ENCODE results near the gene AQP6. TPM values are rescaled to one million over a fixed set of nuclear protein-coding genes. Genes with fewer than 3 reads are reported as not detected.
A peak's percentile ranks its signal among the peaks of the same experiment; 100 is the strongest.

AQP6 gene
- total and polyA plus RNA-seq, 4 donors: 0.39 TPM; not detected in 3

DNA sequence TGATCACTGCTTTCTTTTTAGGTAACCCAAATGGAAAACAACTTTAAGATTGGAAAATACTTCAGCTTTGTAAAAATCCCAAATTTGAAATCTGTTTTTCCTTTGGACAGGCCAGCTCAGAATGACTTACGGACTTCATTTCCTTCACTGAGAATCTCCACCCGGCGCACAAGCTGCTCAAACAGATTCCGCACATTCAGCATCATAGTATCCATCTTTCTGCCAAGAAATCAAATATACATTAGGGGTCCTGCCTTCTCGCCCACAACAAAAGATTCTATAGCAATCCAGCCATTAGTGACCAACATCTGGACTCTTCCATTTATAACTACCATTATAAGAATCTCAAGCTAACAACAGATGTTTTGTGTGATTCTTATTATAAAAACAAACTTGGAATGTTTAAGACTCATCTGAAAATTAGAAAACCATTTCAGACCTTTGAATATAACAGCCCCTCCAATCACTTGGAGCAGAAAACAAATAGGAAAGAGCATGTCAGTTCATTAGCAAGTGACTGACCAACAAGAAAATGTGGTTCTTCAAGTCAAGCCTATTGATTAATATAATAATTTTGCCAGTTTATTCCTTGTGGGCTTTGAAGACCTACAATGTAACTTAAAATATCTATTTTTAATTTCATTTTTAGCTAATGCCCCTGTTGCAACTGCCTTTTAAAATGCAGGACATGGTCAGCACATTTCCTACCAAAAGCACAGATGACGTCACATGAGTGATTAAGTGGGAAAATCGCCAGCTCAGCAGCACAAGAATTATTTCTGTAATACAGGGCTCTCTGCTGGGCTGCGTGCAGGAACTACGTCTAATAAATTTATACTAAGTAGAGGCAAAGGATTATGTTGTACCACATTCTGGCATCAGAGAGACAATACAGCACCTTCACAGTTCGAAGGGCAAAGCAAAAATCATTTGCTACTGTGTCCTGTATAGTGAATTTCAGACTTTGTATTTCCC is 44.0 kb downstream of the AQP6 start:
- peak in 1 of 2 donors; percentile 80 for DNase-seq
- H3K4me3 ChIP-seq (ENCODE audit: low read length in 2 of 2): no peak overlapping the region
- H3K27ac ChIP-seq (ENCODE audit: low read depth in 1 of 2, low read length in 2 of 2): no peak overlapping the region

DNA sequence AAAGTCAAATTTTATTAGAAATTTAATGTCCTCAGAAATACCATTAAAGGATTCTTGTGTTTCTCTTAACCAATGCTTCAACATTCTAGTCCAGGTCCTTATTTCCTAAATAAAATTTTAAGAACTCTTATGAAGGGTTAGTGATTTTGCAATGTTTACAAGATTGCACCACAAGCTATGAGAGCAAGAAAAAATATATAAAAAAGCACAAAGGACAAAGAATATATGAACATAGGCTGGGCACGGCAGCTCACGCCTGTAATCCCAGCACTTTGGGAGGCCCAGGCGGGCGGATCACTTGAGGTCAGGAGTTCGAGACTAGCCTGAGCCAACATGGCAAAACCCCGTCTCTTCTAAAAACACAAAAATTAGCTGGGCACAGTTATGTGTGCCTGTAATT is 44.9 kb downstream of the AQP6 start:
- no peak overlapping the region for H3K4me3 ChIP-seq (ENCODE audit: low read length in 2 of 2)
- H3K27ac ChIP-seq (ENCODE audit: low read depth in 1 of 2, low read length in 2 of 2): no peak overlapping the region
- H3K4me1 ChIP-seq (ENCODE audit: control insufficient read depth in 1 of 2, insufficient read depth in 2 of 2, low read length in 2 of 2): no peaks in the 10 kb centered on the region
- ATAC-seq (ENCODE audit: low FRiP score): no peak
- peaks cover 0 to 2% of the 10 kb centered on the region in 2 donors for H3K36me3 ChIP-seq (ENCODE audit: control insufficient read depth in 1 of 2, insufficient read depth in 2 of 2, low read length in 1 of 2)
- H3K27me3 ChIP-seq (ENCODE audit: control insufficient read depth in 1 of 2, insufficient read depth in 2 of 2, low read length in 1 of 2): no peaks in the 10 kb centered on the region
- intact Hi-C loops (cut with DNase I): no loop called here
- no peak for DNase-seq
- no peaks in the 10 kb centered on the region for H3K9me3 ChIP-seq (ENCODE audit: control insufficient read depth, low read length)
- 91 to 92% methylated on average over 6 of the region's 6 CpGs for WGBS, 2 donors

More for the DNA sequence above, 44.0 kb downstream of the AQP6 start:
- WGBS, 2 donors: 47 to 51% methylated on average over 10 of the region's 10 CpGs
- Histone ChIP-seq H3K36me3 (ENCODE audit: control insufficient read depth in 1 of 2, insufficient read depth in 2 of 2, low read length in 1 of 2) (peaks cover 0 to 2% of the 10 kb centered on the region in 2 donors), H3K27me3 (ENCODE audit: control insufficient read depth in 1 of 2, insufficient read depth in 2 of 2, low read length in 1 of 2) (no peaks in the 10 kb centered on the region), H3K4me1 (ENCODE audit: control insufficient read depth in 1 of 2, insufficient read depth in 2 of 2, low read length in 2 of 2) (no peaks in the 10 kb centered on the region), H3K9me3 (ENCODE audit: control insufficient read depth, low read length) (no peaks in the 10 kb centered on the region)
- intact Hi-C loops (cut with DNase I): no loop called here
- ATAC-seq (ENCODE audit: low FRiP score): peak; percentile 84

DNA sequence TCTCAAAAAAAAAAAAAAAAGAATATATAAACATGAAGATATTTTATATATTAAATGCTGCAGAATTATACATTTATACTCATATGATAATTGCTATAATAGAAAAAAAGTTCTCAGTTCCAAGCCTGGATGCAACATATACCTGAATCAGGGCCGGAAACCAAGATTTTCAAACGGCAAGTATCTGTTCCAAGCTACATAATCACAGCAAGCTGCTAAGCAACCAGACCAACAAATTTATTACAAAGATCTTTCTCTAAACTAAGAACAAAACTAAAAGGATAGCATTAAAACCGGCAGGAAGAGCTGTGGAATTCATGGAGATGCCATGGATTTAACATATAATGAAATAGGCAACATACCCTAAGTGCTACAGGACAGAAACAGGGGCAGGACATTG is 45.4 kb downstream of the AQP6 start:
- no peaks in the 10 kb centered on the region for H3K27me3 ChIP-seq (ENCODE audit: control insufficient read depth in 1 of 2, insufficient read depth in 2 of 2, low read length in 1 of 2)
- WGBS, 2 donors: 35 to 53% methylated on average over 3 of the region's 3 CpGs
- no peak for ATAC-seq (ENCODE audit: low FRiP score)

DNA sequence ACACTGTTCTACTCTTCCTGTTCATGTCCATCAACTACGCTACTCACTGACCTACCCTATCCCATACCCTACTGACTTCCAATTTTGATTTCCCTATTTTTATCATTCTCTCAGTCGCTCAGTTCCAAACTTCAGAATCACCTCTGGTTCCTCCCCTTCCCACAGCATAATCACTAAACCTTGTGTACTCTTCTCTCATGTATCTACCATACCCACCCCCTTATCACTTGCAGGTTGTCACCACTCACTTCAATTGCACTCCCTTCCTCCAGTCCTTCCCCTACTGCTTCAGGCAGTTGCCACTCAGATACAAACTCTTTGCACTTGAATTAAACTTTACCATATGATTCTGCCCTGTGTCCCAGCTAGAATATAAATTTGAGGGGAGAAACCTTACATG is 46.2 kb downstream of the AQP6 start:
- Histone ChIP-seq H3K36me3 (ENCODE audit: control insufficient read depth in 1 of 2, insufficient read depth in 2 of 2, low read length in 1 of 2) (peaks cover 0 to 2% of the 10 kb centered on the region in 2 donors), H3K4me3 (ENCODE audit: low read length in 2 of 2) (no peak overlapping the region), H3K27me3 (ENCODE audit: control insufficient read depth in 1 of 2, insufficient read depth in 2 of 2, low read length in 1 of 2) (no peaks in the 10 kb centered on the region), H3K9me3 (ENCODE audit: control insufficient read depth, low read length) (no peaks in the 10 kb centered on the region), H3K4me1 (ENCODE audit: control insufficient read depth in 1 of 2, insufficient read depth in 2 of 2, low read length in 2 of 2) (no peaks in the 10 kb centered on the region), H3K27ac (ENCODE audit: low read depth in 1 of 2, low read length in 2 of 2) (no peak overlapping the region)
- intact Hi-C loops (cut with DNase I): no loop called here
- no peak for DNase-seq
- WGBS, 2 donors: 97 to 100% methylated on average over 2 of the region's 2 CpGs
- no peak for ATAC-seq (ENCODE audit: low FRiP score)

More for the DNA sequence above, 45.4 kb downstream of the AQP6 start:
- Histone ChIP-seq H3K36me3 (ENCODE audit: control insufficient read depth in 1 of 2, insufficient read depth in 2 of 2, low read length in 1 of 2) (peaks cover 0 to 2% of the 10 kb centered on the region in 2 donors), H3K4me1 (ENCODE audit: control insufficient read depth in 1 of 2, insufficient read depth in 2 of 2, low read length in 2 of 2) (no peaks in the 10 kb centered on the region), H3K27ac (ENCODE audit: low read depth in 1 of 2, low read length in 2 of 2) (no peak overlapping the region), H3K4me3 (ENCODE audit: low read length in 2 of 2) (no peak overlapping the region), H3K9me3 (ENCODE audit: control insufficient read depth, low read length) (no peaks in the 10 kb centered on the region)
- DNase-seq: no peak
- intact Hi-C loops (cut with DNase I): no loop called here

DNA sequence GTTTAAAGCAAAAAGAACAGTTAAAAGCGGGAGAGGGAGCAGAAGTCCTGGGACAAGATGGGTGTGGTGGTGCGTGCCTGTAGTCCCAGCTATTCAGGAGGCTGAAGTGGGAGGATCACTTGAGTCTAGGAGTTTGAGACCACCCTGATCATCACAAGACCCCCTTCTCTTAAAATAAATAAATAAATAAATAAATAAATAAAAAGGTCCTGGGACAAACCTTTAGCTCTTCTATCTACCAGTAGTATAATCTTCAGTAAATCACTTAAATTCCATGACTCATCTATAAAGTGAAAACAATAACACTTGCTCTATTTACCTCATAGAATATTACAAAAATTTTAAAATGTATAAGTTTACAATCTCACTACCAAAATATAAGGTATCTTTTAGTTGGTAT is 46.8 kb downstream of the AQP6 start:
- ATAC-seq (ENCODE audit: low FRiP score): no peak
- intact Hi-C loops (cut with DNase I): no loop called here
- no peak for DNase-seq
- H3K9me3 ChIP-seq (ENCODE audit: control insufficient read depth, low read length): no peaks in the 10 kb centered on the region
- no peaks in the 10 kb centered on the region for H3K27me3 ChIP-seq (ENCODE audit: control insufficient read depth in 1 of 2, insufficient read depth in 2 of 2, low read length in 1 of 2)
- no peaks in the 10 kb centered on the region for H3K4me1 ChIP-seq (ENCODE audit: control insufficient read depth in 1 of 2, insufficient read depth in 2 of 2, low read length in 2 of 2)
- H3K27ac ChIP-seq (ENCODE audit: low read depth in 1 of 2, low read length in 2 of 2): no peak overlapping the region
- WGBS, 2 donors: 97 to 98% methylated on average over 2 of the region's 2 CpGs
- H3K4me3 ChIP-seq (ENCODE audit: low read length in 2 of 2): no peak overlapping the region
- H3K36me3 ChIP-seq (ENCODE audit: control insufficient read depth in 1 of 2, insufficient read depth in 2 of 2, low read length in 1 of 2): no peaks in the 10 kb centered on the region

DNA sequence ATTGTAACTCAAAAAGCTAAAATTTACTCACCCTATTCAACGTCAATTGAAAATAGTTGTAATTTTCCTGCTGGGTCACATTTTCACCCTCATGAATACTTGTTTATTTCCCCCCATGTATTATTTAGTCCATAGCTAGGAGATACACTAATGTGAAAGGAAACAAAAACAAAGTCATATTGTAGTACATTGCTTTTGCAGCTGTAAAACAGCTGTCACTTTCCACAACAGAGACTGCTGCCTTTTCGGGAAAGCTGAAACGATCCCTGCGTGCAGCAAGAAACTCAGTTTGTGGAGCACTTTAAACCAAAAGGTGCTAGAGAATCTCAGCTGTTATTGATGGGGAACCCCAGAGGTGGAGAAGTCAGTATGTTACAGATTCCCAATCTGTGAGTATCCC is 48.3 kb downstream of the AQP6 start:
- DNase-seq: no peak
- Histone ChIP-seq H3K9me3 (ENCODE audit: control insufficient read depth, low read length) (no peaks in the 10 kb centered on the region), H3K36me3 (ENCODE audit: control insufficient read depth in 1 of 2, insufficient read depth in 2 of 2, low read length in 1 of 2) (no peaks in the 10 kb centered on the region), H3K27ac (ENCODE audit: low read depth in 1 of 2, low read length in 2 of 2) (no peak overlapping the region), H3K4me1 (ENCODE audit: control insufficient read depth in 1 of 2, insufficient read depth in 2 of 2, low read length in 2 of 2) (no peaks in the 10 kb centered on the region), H3K4me3 (ENCODE audit: low read length in 2 of 2) (no peak overlapping the region), H3K27me3 (ENCODE audit: control insufficient read depth in 1 of 2, insufficient read depth in 2 of 2, low read length in 1 of 2) (no peaks in the 10 kb centered on the region)
- ATAC-seq (ENCODE audit: low FRiP score): no peak
- WGBS, 2 donors: 6 to 14% methylated on average over 4 of the region's 4 CpGs
- intact Hi-C loops (cut with DNase I): no loop called here

DNA sequence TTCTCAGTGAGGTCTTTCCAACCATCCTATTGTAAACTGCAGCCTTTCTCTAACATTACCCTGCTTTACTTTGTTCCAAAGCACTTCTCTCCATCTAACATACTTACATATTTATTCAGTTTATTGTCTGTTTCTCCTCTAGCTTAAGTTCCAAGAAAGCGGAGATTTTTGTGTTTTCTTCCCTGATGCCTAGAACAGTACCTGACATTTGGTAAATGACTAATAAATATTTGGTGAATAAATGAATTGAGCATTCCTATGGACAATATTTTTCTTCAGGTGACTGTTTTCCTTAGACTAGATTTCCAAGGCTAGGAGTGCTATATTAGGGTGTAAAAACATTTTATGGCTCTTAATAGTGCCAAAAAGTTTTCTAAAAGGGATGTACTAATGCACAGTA is 50.2 kb downstream of the AQP6 start:
- no peak for ATAC-seq (ENCODE audit: low FRiP score)

DNA sequence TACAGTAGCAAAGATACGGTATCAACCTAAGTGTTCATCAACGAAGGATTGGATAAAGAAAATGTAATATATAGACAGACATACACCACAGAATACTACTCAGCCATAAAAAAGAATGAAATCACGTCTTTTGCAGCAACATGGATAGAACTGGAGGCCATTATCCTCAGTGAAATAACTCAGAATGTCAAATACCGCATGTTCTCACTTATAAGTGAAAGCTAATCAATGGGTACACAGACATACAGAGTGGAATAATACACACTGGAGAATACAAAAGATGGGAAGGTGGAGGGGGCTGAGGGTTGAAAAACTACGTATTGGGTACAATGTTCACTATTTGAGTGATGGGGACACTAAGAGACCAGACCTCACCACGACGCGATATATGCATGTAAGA is 51.5 kb downstream of the AQP6 start:
- intact Hi-C loops (cut with DNase I): no loop called here
- H3K4me1 ChIP-seq (ENCODE audit: control insufficient read depth in 1 of 2, insufficient read depth in 2 of 2, low read length in 2 of 2): no peaks in the 10 kb centered on the region
- H3K4me3 ChIP-seq (ENCODE audit: low read length in 2 of 2): no peak overlapping the region
- no peaks in the 10 kb centered on the region for H3K27me3 ChIP-seq (ENCODE audit: control insufficient read depth in 1 of 2, insufficient read depth in 2 of 2, low read length in 1 of 2)
- H3K9me3 ChIP-seq (ENCODE audit: control insufficient read depth, low read length): no peaks in the 10 kb centered on the region
- DNase-seq (no peak), ATAC-seq (ENCODE audit: low FRiP score) (no peak)
- no peak overlapping the region for H3K27ac ChIP-seq (ENCODE audit: low read depth in 1 of 2, low read length in 2 of 2)
- WGBS, 2 donors: 70 to 75% methylated on average over 8 of the region's 8 CpGs
- H3K36me3 ChIP-seq (ENCODE audit: control insufficient read depth in 1 of 2, insufficient read depth in 2 of 2, low read length in 1 of 2): no peaks in the 10 kb centered on the region

More for the DNA sequence above, 50.2 kb downstream of the AQP6 start:
- no peaks in the 10 kb centered on the region for H3K36me3 ChIP-seq (ENCODE audit: control insufficient read depth in 1 of 2, insufficient read depth in 2 of 2, low read length in 1 of 2)
- no peaks in the 10 kb centered on the region for H3K9me3 ChIP-seq (ENCODE audit: control insufficient read depth, low read length)
- no peak overlapping the region for H3K27ac ChIP-seq (ENCODE audit: low read depth in 1 of 2, low read length in 2 of 2)
- 95 to 98% methylated on average over 1 of the region's 1 CpG for WGBS, 2 donors
- no peaks in the 10 kb centered on the region for H3K27me3 ChIP-seq (ENCODE audit: control insufficient read depth in 1 of 2, insufficient read depth in 2 of 2, low read length in 1 of 2)
- H3K4me1 ChIP-seq (ENCODE audit: control insufficient read depth in 1 of 2, insufficient read depth in 2 of 2, low read length in 2 of 2): no peaks in the 10 kb centered on the region
- no peak for DNase-seq
- no peak overlapping the region for H3K4me3 ChIP-seq (ENCODE audit: low read length in 2 of 2)
- intact Hi-C loops (cut with DNase I): no loop called here

DNA sequence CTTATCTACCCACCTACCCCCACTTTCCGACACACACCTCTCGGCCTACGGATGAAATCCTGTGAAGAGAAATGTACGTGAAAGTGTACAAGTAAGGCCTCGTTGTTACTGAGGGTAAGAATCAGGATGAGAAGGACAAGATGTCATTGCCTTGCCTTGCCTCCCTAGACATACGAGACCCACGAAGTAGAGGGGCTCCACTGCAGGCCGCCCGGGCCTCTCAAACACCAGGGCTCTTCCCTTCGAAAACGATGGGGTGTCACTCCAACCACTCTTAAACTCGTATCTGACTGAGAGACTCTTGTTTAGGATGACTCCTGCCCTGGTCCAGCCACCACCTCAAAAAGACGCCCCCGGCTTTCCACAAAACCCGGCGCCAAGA is 52.0 kb downstream of the AQP6 start:
- intact Hi-C loops (cut with DNase I): no loop called here
- WGBS, 2 donors: 1% methylated on average over 16 of the region's 16 CpGs
- DNase-seq (no peak), ATAC-seq (ENCODE audit: low FRiP score) (peak; percentile 36)
- H3K27ac ChIP-seq (ENCODE audit: low read depth in 1 of 2, low read length in 2 of 2): no peak overlapping the region
- H3K27me3 ChIP-seq (ENCODE audit: control insufficient read depth in 1 of 2, insufficient read depth in 2 of 2, low read length in 1 of 2): no peaks in the 10 kb centered on the region
- no peaks in the 10 kb centered on the region for H3K4me1 ChIP-seq (ENCODE audit: control insufficient read depth in 1 of 2, insufficient read depth in 2 of 2, low read length in 2 of 2)
- H3K4me3 ChIP-seq (ENCODE audit: low read length in 2 of 2): peak overlapping the region; percentile 38 to 90
- no peaks in the 10 kb centered on the region for H3K36me3 ChIP-seq (ENCODE audit: control insufficient read depth in 1 of 2, insufficient read depth in 2 of 2, low read length in 1 of 2)
- no peaks in the 10 kb centered on the region for H3K9me3 ChIP-seq (ENCODE audit: control insufficient read depth, low read length)

Data from aorta (tissue), 5 donors.